Measurements from ENCODE around the gene RABL3.
"Not testable (repeated sequence)": the region's sequence is repeated elsewhere in the genome, so short reads cannot be mapped to it uniquely, and the experiment has no call there.

The RABL3 gene

DNA sequence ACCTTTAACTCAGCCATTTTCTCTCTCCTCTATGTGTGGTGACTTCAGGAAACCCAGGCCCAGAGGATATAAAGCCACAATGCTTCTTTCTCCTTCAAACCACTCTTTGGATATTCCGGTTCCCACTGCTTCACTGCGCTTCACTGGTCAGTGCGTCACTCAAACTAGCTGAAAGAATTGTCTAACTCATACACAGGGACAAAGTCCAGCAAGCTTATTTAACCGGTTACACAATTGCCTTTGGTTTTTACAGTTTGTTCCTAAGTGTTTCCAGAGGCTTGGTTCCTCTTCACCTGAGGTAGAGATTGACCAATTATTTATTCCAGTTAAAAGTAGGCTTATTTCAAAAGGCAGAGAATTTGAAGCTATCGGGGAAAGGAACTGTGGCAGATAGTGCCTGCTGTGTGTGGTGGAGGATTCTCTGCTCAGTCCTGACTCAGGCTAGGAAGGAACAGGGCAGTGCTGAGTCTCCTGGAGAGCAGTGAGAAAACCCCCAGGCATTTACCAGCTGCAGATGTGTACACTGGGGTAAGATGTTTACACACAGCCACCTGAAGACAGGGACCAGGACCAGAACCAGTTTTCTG is 60.1 kb downstream of the RABL3 start, which contains the start of gene HGD:
TSS of gene HGD (minus strand) at position 145 of the 587 bp plus-strand sequence. CDS start at position 17, 128 bp downstream.
- DNase-seq: no peak

DNA sequence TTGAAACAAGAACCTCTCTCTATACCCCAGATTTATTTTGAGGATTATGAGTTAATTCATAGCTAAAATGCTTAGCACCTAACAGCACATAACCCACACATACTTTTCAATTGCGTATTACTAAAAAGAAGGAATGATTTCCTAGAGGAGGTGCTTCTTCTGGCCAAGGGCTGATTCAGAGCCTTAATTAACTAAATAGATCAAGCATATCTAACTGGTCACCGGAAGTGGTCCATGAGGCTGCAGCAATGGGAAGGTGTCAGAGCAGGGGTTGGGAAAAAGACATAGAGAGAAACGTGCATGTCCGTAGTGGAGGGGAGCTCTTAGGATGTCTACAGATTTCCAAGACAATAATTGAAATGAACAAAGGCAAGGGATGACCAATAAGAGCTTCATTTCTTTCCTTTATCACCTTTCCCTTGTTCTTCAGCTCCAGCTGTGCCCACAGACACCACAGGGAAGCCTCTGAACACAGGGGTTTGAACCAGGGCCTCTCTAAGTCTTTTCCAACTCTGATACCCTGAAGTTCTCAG is 60.7 kb downstream of the RABL3 start:
- no peak for DNase-seq

DNA sequence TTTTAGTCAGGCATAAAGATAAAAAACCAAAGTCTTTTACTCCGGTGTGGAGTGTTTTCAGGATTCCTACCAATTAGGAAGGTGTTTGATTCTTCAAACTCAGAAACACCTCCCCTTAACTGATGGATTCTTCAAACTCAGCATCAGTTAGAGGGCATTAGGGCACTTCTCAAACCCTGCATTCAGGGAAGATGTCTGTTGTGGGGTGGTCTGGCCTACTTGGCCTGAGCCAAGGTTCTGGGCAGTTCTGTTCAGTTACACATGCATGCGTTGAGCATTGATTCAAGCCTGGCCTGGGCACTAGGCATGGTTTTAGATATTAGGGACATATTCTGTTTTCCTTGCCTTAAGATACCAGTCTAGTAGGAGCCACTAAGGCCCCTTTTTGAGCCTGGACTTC is 61.3 kb downstream of the RABL3 start:
- no peak for DNase-seq

GRCh38 chr3:120680193-120680894 is 62.0 kb downstream of the RABL3 start:
- DNase-seq: no peak

GRCh38 chr3:120678984-120679383 is 63.3 kb downstream of the RABL3 start:
- no peak for DNase-seq

DNA sequence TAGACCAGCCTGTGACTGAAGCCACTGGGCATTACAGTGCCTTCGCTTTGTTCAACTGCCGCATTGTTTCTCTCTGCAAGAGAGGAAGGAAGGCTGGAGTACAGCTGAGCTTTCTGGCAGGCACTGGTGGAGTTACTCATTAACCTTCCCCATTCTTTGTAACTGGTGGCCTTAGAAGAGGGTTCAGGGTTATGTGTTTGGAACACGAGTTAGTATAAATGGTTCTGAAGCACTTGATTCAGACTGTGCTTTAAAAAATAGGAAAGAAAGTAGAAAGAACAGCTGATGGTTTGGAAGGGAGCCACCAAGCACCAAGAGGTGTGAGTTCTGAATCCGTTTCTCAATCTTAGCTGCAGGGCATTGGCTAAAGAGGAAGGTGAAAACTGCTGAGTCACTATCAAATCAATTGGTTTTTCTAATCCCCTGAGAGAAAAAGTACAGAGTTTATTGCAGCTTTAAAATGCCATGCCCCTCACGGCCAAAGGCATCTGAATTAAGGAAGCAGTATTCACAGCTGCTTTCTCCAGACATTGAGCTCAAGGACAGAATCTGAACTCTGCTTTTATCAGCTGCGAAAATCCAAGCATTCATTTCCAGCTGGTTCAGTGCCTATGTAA is 63.9 kb downstream of the RABL3 start:
- no peak for DNase-seq

- DNase-seq: not testable (repeated sequence)
Measured at GRCh38 chr3:120677193-120677592, 65.1 kb downstream of the RABL3 start.

- DNase-seq: no peak
Measured at GRCh38 chr3:120673116-120673515, 69.2 kb downstream of the RABL3 start.

GRCh38 chr3:120670576-120670975 is 71.7 kb downstream of the RABL3 start:
- DNase-seq: no peak

DNA sequence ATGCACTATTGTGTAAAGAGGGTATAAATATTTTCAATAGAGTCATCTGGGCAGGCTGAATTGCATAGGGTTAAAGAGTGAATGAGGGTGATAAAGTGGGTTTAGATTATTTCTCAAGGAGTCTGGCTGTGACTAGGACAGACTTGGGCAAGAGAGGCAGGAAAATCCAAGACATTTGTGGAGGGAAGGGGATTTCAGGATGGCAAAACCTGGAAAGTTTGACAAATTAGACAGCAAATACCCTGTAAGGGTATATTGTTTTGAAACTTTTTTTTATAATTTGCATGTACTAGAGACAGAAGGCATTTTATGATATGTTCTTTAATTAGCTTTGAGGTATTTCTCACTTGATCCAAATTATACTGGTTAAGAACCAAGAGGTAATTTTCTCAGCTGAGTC is 77.4 kb downstream of the RABL3 start:
- no peak for DNase-seq

- no peak for DNase-seq
Measured at GRCh38 chr3:120661945-120662344, 80.4 kb downstream of the RABL3 start.

GRCh38 chr3:120661106-120661905 is 81.0 kb downstream of the RABL3 start:
- no peak for DNase-seq

DNA sequence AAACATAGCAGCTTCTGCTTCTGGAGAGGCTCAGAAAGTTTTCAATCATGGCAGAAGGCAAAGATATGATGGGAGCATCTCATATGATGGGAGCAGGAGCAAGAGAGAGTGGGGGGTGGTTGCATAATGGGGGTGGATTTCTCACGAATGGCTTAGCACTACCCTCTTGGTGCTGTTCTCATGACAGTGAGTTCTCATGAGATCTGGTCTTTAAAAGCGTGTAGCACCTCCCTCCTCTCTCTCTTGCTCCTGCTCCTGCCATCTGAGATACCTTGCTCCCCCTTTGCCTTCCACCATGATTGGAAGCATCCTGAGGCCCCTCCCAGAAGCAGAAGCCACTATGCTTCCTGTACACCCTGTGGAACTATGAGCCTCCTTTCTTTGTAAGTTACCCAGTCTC is 82.5 kb downstream of the RABL3 start:
- no peak for DNase-seq

- DNase-seq: no peak
Measured at GRCh38 chr3:120659285-120659684, 83.0 kb downstream of the RABL3 start.

- no peak for DNase-seq
Measured at GRCh38 chr3:120652896-120653545, 89.3 kb downstream of the RABL3 start.

DNA sequence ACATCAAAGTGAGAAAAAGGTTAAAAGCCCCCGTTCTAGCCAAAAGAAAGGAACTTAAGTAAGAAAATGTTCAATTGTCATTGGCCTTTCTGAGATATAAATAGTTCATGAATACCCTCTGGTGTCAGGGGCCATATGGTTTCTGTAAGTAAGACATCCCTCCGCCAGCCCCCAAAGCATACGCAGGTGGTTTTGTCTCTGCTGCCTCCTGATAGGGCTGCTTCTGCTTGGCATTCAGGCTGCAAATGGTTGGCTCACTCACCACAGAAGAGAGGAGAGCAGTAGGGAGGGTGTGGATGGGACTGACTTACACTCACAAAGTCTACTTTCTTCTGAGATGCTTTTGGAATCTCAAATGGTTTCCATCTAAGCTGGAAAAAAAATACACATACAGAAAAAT is 90.0 kb downstream of the RABL3 start:
- DNase-seq: no peak

- DNase-seq: no peak
Measured at GRCh38 chr3:120650311-120650710, 92.0 kb downstream of the RABL3 start.

DNA sequence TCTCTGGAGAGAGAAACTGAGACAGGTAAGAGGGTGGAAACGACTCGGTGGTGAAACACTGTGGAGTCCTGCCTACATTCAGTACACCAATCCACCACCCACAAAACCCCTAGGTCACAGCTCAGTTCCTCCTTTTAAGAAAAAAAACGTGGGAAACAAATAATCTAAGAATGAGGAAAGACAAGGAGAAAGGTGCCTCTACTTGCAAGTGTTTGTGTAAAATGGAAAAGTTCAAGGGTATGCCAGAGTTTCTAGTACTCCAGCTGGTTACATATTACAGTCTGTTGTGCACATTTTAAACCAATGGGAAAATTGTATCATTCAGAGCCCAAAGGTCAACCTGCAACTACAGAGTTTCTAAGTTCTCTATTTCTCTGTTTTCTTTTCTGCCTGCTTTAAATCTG is 92.5 kb downstream of the RABL3 start:
- no peak for DNase-seq

DNA sequence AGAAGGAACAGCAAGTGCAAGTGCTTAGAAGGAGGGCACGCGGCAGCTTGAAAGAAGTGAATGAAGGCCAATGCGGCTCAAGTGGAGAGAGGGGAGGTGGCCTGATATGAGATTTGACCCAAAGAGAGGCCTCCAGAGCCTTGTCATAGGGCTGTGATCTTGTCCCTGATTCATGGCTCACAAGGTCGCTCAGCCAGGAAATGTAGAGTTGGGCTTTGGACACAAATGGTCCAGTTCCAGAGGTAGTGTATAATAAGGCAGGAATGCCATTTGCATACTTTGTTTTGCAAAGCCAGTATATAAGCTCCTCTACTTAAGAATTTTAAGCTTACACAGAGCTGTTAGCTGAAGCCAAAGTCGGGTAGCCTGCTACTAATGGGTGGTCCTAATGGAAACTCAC is 94.0 kb downstream of the RABL3 start:
- no peak for DNase-seq

DNA sequence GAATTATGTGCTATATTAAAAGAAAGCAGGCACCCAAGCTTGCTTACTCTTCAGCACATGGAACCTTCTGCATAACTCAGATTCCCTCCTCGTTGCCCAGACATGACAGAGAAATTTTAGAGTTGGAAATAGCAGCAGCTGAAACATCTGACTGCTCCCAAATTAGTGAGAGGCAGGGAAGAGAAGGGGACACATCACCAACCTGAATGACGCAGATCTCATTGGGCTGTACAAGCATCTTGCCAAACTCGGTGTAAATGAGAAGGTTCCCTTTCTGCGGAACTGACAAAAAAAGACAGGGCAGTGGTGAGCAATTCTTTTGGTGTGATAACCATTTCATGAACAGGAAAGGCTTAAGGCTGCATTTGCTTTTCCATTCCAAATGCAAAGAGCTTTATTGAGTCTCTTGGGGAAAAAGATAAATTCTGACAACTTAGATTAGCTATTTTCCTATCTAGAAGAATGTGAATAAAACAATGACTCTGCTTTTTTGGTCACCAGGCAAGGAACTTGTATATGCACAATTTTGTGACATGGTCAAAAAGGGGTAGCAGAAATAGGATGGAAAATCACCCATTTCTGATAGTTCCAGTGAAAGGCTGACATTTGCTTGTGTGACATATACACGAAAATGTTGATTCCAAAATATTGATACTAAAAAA is 95.4 kb downstream of the RABL3 start:
- DNase-seq: no peak

DNA sequence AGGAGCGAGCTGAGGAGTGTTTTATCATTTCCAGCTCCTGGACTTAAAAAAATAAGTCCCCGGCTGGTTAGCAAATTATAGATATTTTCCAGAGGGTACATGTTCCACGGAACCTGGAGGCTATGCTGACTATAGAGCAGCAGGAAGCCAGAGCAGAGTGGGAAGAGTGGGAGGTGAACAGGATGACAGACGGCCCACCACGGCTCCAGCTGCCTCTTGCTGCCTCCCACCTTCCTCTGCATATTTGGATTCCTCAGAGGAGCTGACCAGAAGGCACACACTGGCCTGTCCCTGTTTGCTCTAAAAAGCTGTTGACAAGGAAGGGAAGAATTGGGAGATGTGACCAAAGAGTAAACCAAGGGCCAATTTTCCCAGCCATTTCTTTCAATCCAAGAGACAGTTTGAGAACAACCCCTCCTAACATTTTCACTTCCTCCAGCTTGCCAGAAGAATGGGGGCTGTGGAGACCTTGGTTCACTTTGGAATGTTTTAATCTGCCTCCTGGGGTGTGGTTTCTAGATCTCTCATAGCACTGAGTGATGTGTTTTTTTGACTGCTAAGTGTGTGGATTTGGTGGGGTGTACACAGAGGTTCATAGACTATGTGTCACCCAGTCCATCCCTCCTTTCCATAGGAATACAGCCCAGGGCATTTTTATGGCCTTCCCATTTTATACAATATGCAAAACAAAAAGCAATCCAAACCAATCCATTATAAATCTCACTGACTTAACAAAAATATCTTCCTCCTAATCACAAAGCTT is 97.1 kb downstream of the RABL3 start:
- DNase-seq: no peak
